ENCODE data around the gene SLC35A3. TPM values are rescaled to one million over a fixed set of nuclear protein-coding genes. Genes with fewer than 3 reads are reported as not detected.
"Not testable (repeated sequence)": the region's sequence is repeated elsewhere in the genome, so short reads cannot be mapped to it uniquely, and the experiment has no call there.

Gene SLC35A3
- total and polyA plus RNA-seq, 4 donors, result 21.5 to 35.2 (median 22.1) TPM

- H3K4me3 ChIP-seq (ENCODE audit: low read depth, low read length), result no peak overlapping the region
- DNase-seq (ENCODE audit: low read depth in 4 of 6, low spot score in 6 of 6), result no peak
- H3K27me3 ChIP-seq (ENCODE audit: control insufficient read depth, insufficient read depth, low read length), result no peaks in the 10 kb centered on the region
- no peaks in the 10 kb centered on the region for H3K9me3 ChIP-seq (ENCODE audit: control insufficient read depth, insufficient read depth, low read length)
- no peaks in the 10 kb centered on the region for H3K36me3 ChIP-seq (ENCODE audit: control insufficient read depth, insufficient read depth, low read length)
- H3K4me1 ChIP-seq (ENCODE audit: control insufficient read depth, insufficient read depth, low read length), result no peaks in the 10 kb centered on the region
- H3K27ac ChIP-seq (ENCODE audit: low read depth, low read length), result no peak overlapping the region
- no CpG with 5 or more reads among the region's 1 CpG for WGBS (ENCODE audit: insufficient coverage)
Observed at GRCh38 chr1:99952522-99952921, 17.3 kb upstream of the SLC35A3 start.

DNA sequence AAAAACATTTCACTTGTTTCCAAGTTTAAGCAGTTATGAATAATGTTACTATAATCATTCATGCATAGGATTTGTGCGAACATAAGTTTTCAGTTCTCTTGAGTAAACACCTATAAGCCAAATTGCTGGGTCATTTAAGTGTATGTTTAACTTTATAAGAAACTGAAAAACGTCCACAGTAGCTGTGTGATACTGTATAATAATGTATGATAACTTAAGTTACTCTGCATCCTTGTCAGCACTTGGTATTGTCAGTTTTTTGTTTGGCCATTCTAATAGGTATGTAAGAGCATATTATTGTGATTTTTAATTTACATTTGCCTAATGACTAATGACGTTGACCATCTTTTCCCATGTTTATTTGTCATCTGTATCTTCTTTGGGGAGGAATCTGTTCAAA lies 14.4 kb upstream of the SLC35A3 start:
- Histone ChIP-seq H3K4me3 (ENCODE audit: low read depth, low read length) (no peak overlapping the region), H3K9me3 (ENCODE audit: control insufficient read depth, insufficient read depth, low read length) (no peaks in the 10 kb centered on the region), H3K36me3 (ENCODE audit: control insufficient read depth, insufficient read depth, low read length) (no peaks in the 10 kb centered on the region), H3K27me3 (ENCODE audit: control insufficient read depth, insufficient read depth, low read length) (no peaks in the 10 kb centered on the region), H3K27ac (ENCODE audit: low read depth, low read length) (no peak overlapping the region), H3K4me1 (ENCODE audit: control insufficient read depth, insufficient read depth, low read length) (no peaks in the 10 kb centered on the region)
- DNase-seq (ENCODE audit: low read depth in 4 of 6, low spot score in 6 of 6), result no peak
- WGBS (ENCODE audit: insufficient coverage), result no CpG with 5 or more reads among the region's 3 CpGs

- no peaks in the 10 kb centered on the region for H3K36me3 ChIP-seq (ENCODE audit: control insufficient read depth, insufficient read depth, low read length)
- H3K9me3 ChIP-seq (ENCODE audit: control insufficient read depth, insufficient read depth, low read length), result no peaks in the 10 kb centered on the region
- WGBS (ENCODE audit: insufficient coverage), result 57% methylated on average over 1 of the region's 2 CpGs
- no peaks in the 10 kb centered on the region for H3K27me3 ChIP-seq (ENCODE audit: control insufficient read depth, insufficient read depth, low read length)
- no peak overlapping the region for H3K27ac ChIP-seq (ENCODE audit: low read depth, low read length)
- no peak overlapping the region for H3K4me3 ChIP-seq (ENCODE audit: low read depth, low read length)
- H3K4me1 ChIP-seq (ENCODE audit: control insufficient read depth, insufficient read depth, low read length), result no peaks in the 10 kb centered on the region
- no peak for DNase-seq (ENCODE audit: low read depth in 4 of 6, low spot score in 6 of 6)
Observed at GRCh38 chr1:99956755-99957154, 13.0 kb upstream of the SLC35A3 start.

GRCh38 chr1:99957818-99958217 lies 12.0 kb upstream of the SLC35A3 start:
- Histone ChIP-seq H3K9me3 (ENCODE audit: control insufficient read depth, insufficient read depth, low read length) (no peaks in the 10 kb centered on the region), H3K4me3 (ENCODE audit: low read depth, low read length) (no peak overlapping the region), H3K27me3 (ENCODE audit: control insufficient read depth, insufficient read depth, low read length) (no peaks in the 10 kb centered on the region), H3K36me3 (ENCODE audit: control insufficient read depth, insufficient read depth, low read length) (no peaks in the 10 kb centered on the region), H3K4me1 (ENCODE audit: control insufficient read depth, insufficient read depth, low read length) (no peaks in the 10 kb centered on the region), H3K27ac (ENCODE audit: low read depth, low read length) (no peak overlapping the region)
- DNase-seq (ENCODE audit: low read depth in 4 of 6, low spot score in 6 of 6), result no peak
- WGBS (ENCODE audit: insufficient coverage), result no CpG with 5 or more reads among the region's 1 CpG

DNA sequence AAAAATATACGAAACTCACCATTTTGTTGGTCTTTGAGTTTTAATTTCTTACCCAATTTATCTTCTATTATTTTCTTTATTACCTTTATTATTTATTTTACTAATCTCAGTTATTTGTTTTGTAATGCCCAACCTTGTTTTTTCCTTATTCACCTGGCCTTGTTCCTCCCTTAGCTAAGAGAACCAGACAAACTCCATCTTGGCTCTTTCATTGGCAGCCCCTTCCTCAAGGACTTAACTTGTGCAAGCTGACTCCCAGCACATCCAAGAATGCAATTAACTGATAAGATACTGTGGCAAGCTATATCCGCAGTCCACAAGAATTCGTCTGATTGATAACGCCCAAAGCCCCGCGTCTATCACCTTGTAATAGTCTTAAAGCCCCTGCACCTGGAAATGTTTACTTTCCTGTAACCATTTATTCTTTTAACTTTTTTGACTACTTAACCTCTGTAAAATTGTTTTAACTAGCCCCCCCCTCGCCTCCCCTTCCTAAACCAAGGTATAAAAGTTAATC lies 10.5 kb upstream of the SLC35A3 start:
- 82% methylated on average over 6 of the region's 7 CpGs for WGBS (ENCODE audit: insufficient coverage)

GRCh38 chr1:99960260-99960659 lies 9.5 kb upstream of the SLC35A3 start:
- not testable (repeated sequence) for H3K27me3 ChIP-seq (ENCODE audit: control insufficient read depth, insufficient read depth, low read length)
- WGBS (ENCODE audit: insufficient coverage), result no CpG with 5 or more reads among the region's 5 CpGs

More for the DNA sequence above, 10.5 kb upstream of the SLC35A3 start:
- not testable (repeated sequence) for DNase-seq (ENCODE audit: low read depth in 4 of 6, low spot score in 6 of 6); H3K4me1 ChIP-seq (ENCODE audit: control insufficient read depth, insufficient read depth, low read length); H3K36me3 ChIP-seq (ENCODE audit: control insufficient read depth, insufficient read depth, low read length); H3K27me3 ChIP-seq (ENCODE audit: control insufficient read depth, insufficient read depth, low read length); H3K27ac ChIP-seq (ENCODE audit: low read depth, low read length); H3K4me3 ChIP-seq (ENCODE audit: low read depth, low read length); H3K9me3 ChIP-seq (ENCODE audit: control insufficient read depth, insufficient read depth, low read length)

GRCh38 chr1:99963041-99963795 lies 6.6 kb upstream of the SLC35A3 start:
- no peak for DNase-seq (ENCODE audit: low read depth in 4 of 6, low spot score in 6 of 6)
- Histone ChIP-seq H3K4me1 (ENCODE audit: control insufficient read depth, insufficient read depth, low read length) (no peaks in the 10 kb centered on the region), H3K36me3 (ENCODE audit: control insufficient read depth, insufficient read depth, low read length) (no peaks in the 10 kb centered on the region), H3K9me3 (ENCODE audit: control insufficient read depth, insufficient read depth, low read length) (no peaks in the 10 kb centered on the region), H3K27ac (ENCODE audit: low read depth, low read length) (no peak overlapping the region), H3K27me3 (ENCODE audit: control insufficient read depth, insufficient read depth, low read length) (no peaks in the 10 kb centered on the region), H3K4me3 (ENCODE audit: low read depth, low read length) (no peak overlapping the region)

More at GRCh38 chr1:99960260-99960659, 9.5 kb upstream of the SLC35A3 start:
- H3K4me1 ChIP-seq (ENCODE audit: control insufficient read depth, insufficient read depth, low read length); H3K36me3 ChIP-seq (ENCODE audit: control insufficient read depth, insufficient read depth, low read length); H3K9me3 ChIP-seq (ENCODE audit: control insufficient read depth, insufficient read depth, low read length); H3K27ac ChIP-seq (ENCODE audit: low read depth, low read length); DNase-seq (ENCODE audit: low read depth in 4 of 6, low spot score in 6 of 6); H3K4me3 ChIP-seq (ENCODE audit: low read depth, low read length): not testable (repeated sequence)

- Histone ChIP-seq H3K4me3 (ENCODE audit: low read depth, low read length) (no peak overlapping the region), H3K9me3 (ENCODE audit: control insufficient read depth, insufficient read depth, low read length) (no peaks in the 10 kb centered on the region), H3K4me1 (ENCODE audit: control insufficient read depth, insufficient read depth, low read length) (peaks cover 4% of the 10 kb centered on the region), H3K36me3 (ENCODE audit: control insufficient read depth, insufficient read depth, low read length) (no peaks in the 10 kb centered on the region), H3K27ac (ENCODE audit: low read depth, low read length) (no peak overlapping the region), H3K27me3 (ENCODE audit: control insufficient read depth, insufficient read depth, low read length) (no peaks in the 10 kb centered on the region)
- 67% methylated on average over 1 of the region's 3 CpGs for WGBS (ENCODE audit: insufficient coverage)
- DNase-seq (ENCODE audit: low read depth in 4 of 6, low spot score in 6 of 6), result no peak
Observed at GRCh38 chr1:99964806-99965205, 5.0 kb upstream of the SLC35A3 start.

GRCh38 chr1:99965646-99966375 lies 4.0 kb upstream of the SLC35A3 start:
- Histone ChIP-seq H3K4me3 (ENCODE audit: low read depth, low read length) (no peak overlapping the region), H3K36me3 (ENCODE audit: control insufficient read depth, insufficient read depth, low read length) (no peaks in the 10 kb centered on the region), H3K4me1 (ENCODE audit: control insufficient read depth, insufficient read depth, low read length) (peaks cover 4% of the 10 kb centered on the region), H3K9me3 (ENCODE audit: control insufficient read depth, insufficient read depth, low read length) (no peaks in the 10 kb centered on the region), H3K27ac (ENCODE audit: low read depth, low read length) (no peak overlapping the region), H3K27me3 (ENCODE audit: control insufficient read depth, insufficient read depth, low read length) (no peaks in the 10 kb centered on the region)
- peak in 1 of 6 donors; percentile 14 for DNase-seq (ENCODE audit: low read depth in 4 of 6, low spot score in 6 of 6)
- WGBS (ENCODE audit: insufficient coverage), result no CpG with 5 or more reads among the region's 2 CpGs

DNA sequence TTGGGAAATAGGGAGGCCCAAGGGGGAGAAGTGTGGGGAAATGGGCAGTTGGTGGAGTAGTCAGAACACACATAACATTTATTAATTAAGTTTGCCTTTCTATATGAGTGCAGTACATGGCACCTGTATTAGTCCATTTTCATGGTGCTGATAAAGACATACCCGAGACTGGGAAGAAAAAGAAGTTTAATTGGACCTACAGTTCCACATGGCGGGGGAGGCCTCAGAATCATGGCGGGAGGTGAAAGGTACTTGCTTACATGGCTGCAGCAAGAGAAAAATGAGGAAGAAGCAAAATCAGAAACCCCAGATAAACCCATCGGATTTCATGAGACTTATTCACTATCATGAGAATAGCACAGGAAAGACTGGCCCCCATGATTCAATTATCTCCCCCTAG lies 1.6 kb upstream of the SLC35A3 start:
- Histone ChIP-seq H3K27ac (ENCODE audit: low read depth, low read length) (no peak overlapping the region), H3K27me3 (ENCODE audit: control insufficient read depth, insufficient read depth, low read length) (no peaks in the 10 kb centered on the region), H3K9me3 (ENCODE audit: control insufficient read depth, insufficient read depth, low read length) (no peaks in the 10 kb centered on the region), H3K4me1 (ENCODE audit: control insufficient read depth, insufficient read depth, low read length) (peaks cover 4% of the 10 kb centered on the region), H3K4me3 (ENCODE audit: low read depth, low read length) (no peak overlapping the region), H3K36me3 (ENCODE audit: control insufficient read depth, insufficient read depth, low read length) (no peaks in the 10 kb centered on the region)
- no peak for DNase-seq (ENCODE audit: low read depth in 4 of 6, low spot score in 6 of 6)
- 100% methylated on average over 2 of the region's 4 CpGs for WGBS (ENCODE audit: insufficient coverage)
